ENCODE data around the gene FBLN7.

FBLN7 gene

GRCh38 chr2:112140899-112141625, 2.9 kb downstream of the FBLN7 start:
- no peak for DNase-seq (ENCODE audit: low read depth)

- no peak for DNase-seq (ENCODE audit: low read depth)
These were observed 3.4 kb downstream of the FBLN7 start for GRCh38 chr2:112141626-112142007.

- DNase-seq (ENCODE audit: low read depth): no peak
These were observed 4.4 kb downstream of the FBLN7 start for GRCh38 chr2:112142525-112143078.

GRCh38 chr2:112143150-112143549, 5.0 kb downstream of the FBLN7 start:
- no peak for DNase-seq (ENCODE audit: low read depth)

- DNase-seq (ENCODE audit: low read depth): peak; percentile 46
These were observed 6.8 kb downstream of the FBLN7 start for GRCh38 chr2:112144966-112145365.

GRCh38 chr2:112147382-112148168, 9.4 kb downstream of the FBLN7 start:
- no peak for DNase-seq (ENCODE audit: low read depth)

GRCh38 chr2:112148477-112148876, 10.3 kb downstream of the FBLN7 start:
- DNase-seq (ENCODE audit: low read depth): no peak

GRCh38 chr2:112149194-112149593, 11.0 kb downstream of the FBLN7 start:
- DNase-seq (ENCODE audit: low read depth): no peak

GRCh38 chr2:112149866-112150435, 11.8 kb downstream of the FBLN7 start:
- DNase-seq (ENCODE audit: low read depth): no peak

- peak; percentile 96 for DNase-seq (ENCODE audit: low read depth)
These were observed 12.3 kb downstream of the FBLN7 start for GRCh38 chr2:112150447-112150846.

GRCh38 chr2:112150851-112151250, 12.7 kb downstream of the FBLN7 start:
- DNase-seq (ENCODE audit: low read depth): no peak

GRCh38 chr2:112151271-112151670, 13.1 kb downstream of the FBLN7 start:
- DNase-seq (ENCODE audit: low read depth): no peak

- no peak for DNase-seq (ENCODE audit: low read depth)
These were observed 13.7 kb downstream of the FBLN7 start for GRCh38 chr2:112151701-112152440.

- DNase-seq (ENCODE audit: low read depth): peak; percentile 16
These were observed 14.4 kb downstream of the FBLN7 start for GRCh38 chr2:112152476-112153178.

- DNase-seq (ENCODE audit: low read depth): no peak
These were observed 14.9 kb downstream of the FBLN7 start for GRCh38 chr2:112153179-112153490.

GRCh38 chr2:112153501-112153900, 15.3 kb downstream of the FBLN7 start:
- DNase-seq (ENCODE audit: low read depth): no peak

GRCh38 chr2:112154246-112155117, 16.3 kb downstream of the FBLN7 start:
- no peak for DNase-seq (ENCODE audit: low read depth)

GRCh38 chr2:112155331-112156151, 17.4 kb downstream of the FBLN7 start:
- DNase-seq (ENCODE audit: low read depth): no peak

GRCh38 chr2:112156152-112156986, 18.2 kb downstream of the FBLN7 start:
- peak; percentile 57 for DNase-seq (ENCODE audit: low read depth)
